Liver (tissue), 9 donors: ENCODE measurements around the gene CCDC9B. TPM values are rescaled to one million over a fixed set of nuclear protein-coding genes. Genes with fewer than 3 reads are reported as not detected.

Experiments used
- DNase-seq: peaks from one replicate; pipeline ENCODE4 v3.0.0-alpha.2; 2017; ENCODE audit warnings: low spot score
- H3K27ac ChIP-seq, 2 donors: one replicate each; pipeline ENCODE4 v1.7.0; 2013; ENCODE audit warnings: inconsistent platforms in 2 of 2, low read length in 2 of 2, control low read depth in 1 of 2, low read depth in 1 of 2, mild to moderate bottlenecking in 1 of 2
- H3K27me3 ChIP-seq, 4 donors: one replicate each; pipeline versions ENCODE4 v1.6.1 to v1.7.0; 2013; ENCODE audit warnings: low read length in 3 of 4, inconsistent platforms in 1 of 4, mild to moderate bottlenecking in 1 of 4, moderate library complexity in 1 of 4; ENCODE audit not compliant: control insufficient read depth in 4 of 4, insufficient read depth in 4 of 4
- H3K36me3 ChIP-seq, 4 donors: one replicate each; pipeline versions ENCODE4 v1.6.1 to v1.7.0; 2013; ENCODE audit warnings: low read length in 3 of 4, mild to moderate bottlenecking in 3 of 4, low read depth in 1 of 4, moderate library complexity in 1 of 4; ENCODE audit not compliant: control insufficient read depth in 4 of 4, insufficient read depth in 3 of 4
- H3K4me1 ChIP-seq, 4 donors: one replicate each; pipeline versions ENCODE4 v1.6.1 to v1.7.0; 2013; ENCODE audit warnings: low read length in 3 of 4, mild to moderate bottlenecking in 3 of 4, moderate library complexity in 1 of 4; ENCODE audit not compliant: control insufficient read depth in 4 of 4, insufficient read depth in 4 of 4
- H3K4me3 ChIP-seq, 3 donors: one replicate each; pipeline versions ENCODE4 v1.6.1 to v1.7.0; 2013; ENCODE audit warnings: low read length in 3 of 3, control low read depth in 1 of 3, low read depth in 1 of 3, mild to moderate bottlenecking in 1 of 3
- H3K9ac ChIP-seq, 2 donors: one replicate each; pipeline ENCODE4 v1.7.0; 2013; ENCODE audit warnings: low read length in 2 of 2, mild to moderate bottlenecking in 2 of 2, moderate library complexity in 2 of 2, control low read depth in 1 of 2, low read depth in 1 of 2
- H3K9me3 ChIP-seq, 4 donors: one replicate each; pipeline versions ENCODE4 v1.6.1 to v1.7.0; 2013; ENCODE audit warnings: low read length in 3 of 4; ENCODE audit not compliant: control insufficient read depth in 4 of 4
- ATF3 ChIP-seq: IDR thresholded peaks from 2 replicates; pipeline ENCODE4 v1.6.1; 2016; ENCODE audit warnings: antibody characterized with exemption
- EGR1 ChIP-seq, 2 donors: IDR thresholded peaks; 2 replicates each; pipeline ENCODE4 v1.6.1; 2016 to 2018; ENCODE audit warnings: antibody characterized with exemption in 2 of 2, low read depth in 2 of 2
- FOXA1 ChIP-seq: IDR thresholded peaks from 2 replicates; pipeline ENCODE4 v1.6.1; 2016; ENCODE audit warnings: antibody characterized with exemption
- FOXA2 ChIP-seq: IDR thresholded peaks from 2 replicates; pipeline ENCODE4 v1.6.1; 2016; ENCODE audit warnings: antibody characterized with exemption
- GABPA ChIP-seq, 2 donors: IDR thresholded peaks in 1 of 2; conservative IDR thresholded peaks in 1 of 2; 2 replicates each; pipeline ENCODE4 v1.6.1; 2016; ENCODE audit warnings: antibody characterized with exemption in 2 of 2, mild to moderate bottlenecking in 1 of 2, moderate library complexity in 1 of 2
- HNF4A ChIP-seq, 2 donors: conservative IDR thresholded peaks; 2 replicates each; pipeline ENCODE4 v1.6.1; 2016; ENCODE audit warnings: antibody characterized with exemption in 2 of 2, mild to moderate bottlenecking in 2 of 2
- HNF4G ChIP-seq: IDR thresholded peaks from 2 replicates; pipeline ENCODE4 v1.6.1; 2016; ENCODE audit warnings: antibody characterized with exemption
- JUND ChIP-seq, 2 donors: IDR thresholded peaks; 2 replicates each; pipeline ENCODE4 v1.6.1; 2016; ENCODE audit warnings: antibody characterized with exemption in 2 of 2
- MAX ChIP-seq: IDR thresholded peaks from 2 replicates; pipeline ENCODE4 v1.6.1; 2016; ENCODE audit warnings: antibody characterized with exemption
- NR2F2 ChIP-seq: IDR thresholded peaks from 2 replicates; pipeline ENCODE4 v1.6.1; 2016; ENCODE audit warnings: antibody characterized with exemption
- RAD21 ChIP-seq, 2 donors: IDR thresholded peaks; 2 replicates each; pipeline ENCODE4 v1.6.1; 2016; ENCODE audit warnings: antibody characterized with exemption in 2 of 2, mild to moderate bottlenecking in 2 of 2
- RXRA ChIP-seq, 2 donors: IDR thresholded peaks; 2 replicates each; pipeline ENCODE4 v1.6.1; 2017 to 2018; ENCODE audit warnings: antibody characterized with exemption in 2 of 2, mild to moderate bottlenecking in 1 of 2
- SP1 ChIP-seq: IDR thresholded peaks from 2 replicates; pipeline ENCODE4 v1.6.1; 2018; ENCODE audit warnings: antibody characterized with exemption, mild to moderate bottlenecking
- TAF1 ChIP-seq: conservative IDR thresholded peaks from 2 replicates; pipeline ENCODE4 v1.6.1; 2016; ENCODE audit warnings: antibody characterized with exemption, mild to moderate bottlenecking
- YY1 ChIP-seq: IDR thresholded peaks from 2 replicates; pipeline ENCODE4 v1.6.1; 2016; ENCODE audit warnings: antibody characterized with exemption, mild to moderate bottlenecking
- WGBS: extraction: QIAGEN DNeasy Blood & Tissue Kit; methylation state at CpG from one replicate; pipeline ENCODE4 v1.1.7; 2013; 5-methylcytosine and 5-hydroxymethylcytosine counted together
- polyA plus RNA-seq, 2 donors: library from polyadenylated mRNA; stranded (reverse) in 1 of 2; unstranded in 1 of 2; fragments of 200-250 nt in 1 of 2; fragments of >200 nt in 1 of 2; fragmentation: Nextera tagmentation in 1 of 2; extraction: Ambion mirVana in 1 of 2; gene quantifications; one replicate each; pipeline versions ENCODE4 v1.2.1 to v1.2.3, GENCODE V29; 2013 to 2015
- total RNA-seq, 2 donors: library from RNA; depleted of rRNA; stranded (reverse); fragments of >200 nt; gene quantifications; one replicate each; pipeline ENCODE4 v1.2.3, GENCODE V29; 2014
- TF ChIP-seq, protein P1 (sequence below): IDR thresholded peaks from 2 replicates; pipeline ENCODE4 v1.6.1; 2016; ENCODE audit warnings: antibody characterized with exemption
- TF ChIP-seq, protein P2 (sequence below): IDR thresholded peaks from 2 replicates; pipeline ENCODE4 v1.6.1; 2016; ENCODE audit warnings: antibody characterized with exemption, mild to moderate bottlenecking
- TF ChIP-seq, protein P3 (sequence below): fragments of 150-350 bp; IDR thresholded peaks from 2 replicates; pipeline ENCODE4 v1.5.1; 2017; ENCODE audit warnings: improper control_type of control experiment, low read depth, low read length; ENCODE audit not compliant: missing input control
- donor health status: healthy.
- donor health status: healthy.
- donor health status: healthy.
- donor health status: healthy.
- donor health status: healthy.

The CCDC9B gene
- total and polyA plus RNA-seq, 4 donors = 0.43 to 4.4 (median 0.73) TPM

- Histone ChIP-seq H3K27me3 (peaks cover 0 to 8% (median 2%) of the 10 kb centered on the region in 4 donors), H3K9me3 (no peaks in the 10 kb centered on the region), H3K4me1 (peaks cover 6 to 26% (median 14%) of the 10 kb centered on the region in 4 donors), H3K36me3 (no peaks in the 10 kb centered on the region), H3K9ac (no peak overlapping the region), H3K4me3 (no peak overlapping the region), H3K27ac (no peak overlapping the region)
- 38% methylated on average over 33 of the region's 33 CpGs for WGBS
- DNase-seq = no peak
- TF ChIP-seq JUND (IDR thresholded peaks at IDR 0.05) = no peak
- TF ChIP-seq HNF4G = no peak
- no peak for TF ChIP-seq MAX
- TF ChIP-seq FOXA2 = no peak
- TF ChIP-seq SP1 = no peak
- no peak for TF ChIP-seq HNF4A (conservative IDR thresholded peaks at IDR 0.05)
- TF ChIP-seq, protein P1, sequence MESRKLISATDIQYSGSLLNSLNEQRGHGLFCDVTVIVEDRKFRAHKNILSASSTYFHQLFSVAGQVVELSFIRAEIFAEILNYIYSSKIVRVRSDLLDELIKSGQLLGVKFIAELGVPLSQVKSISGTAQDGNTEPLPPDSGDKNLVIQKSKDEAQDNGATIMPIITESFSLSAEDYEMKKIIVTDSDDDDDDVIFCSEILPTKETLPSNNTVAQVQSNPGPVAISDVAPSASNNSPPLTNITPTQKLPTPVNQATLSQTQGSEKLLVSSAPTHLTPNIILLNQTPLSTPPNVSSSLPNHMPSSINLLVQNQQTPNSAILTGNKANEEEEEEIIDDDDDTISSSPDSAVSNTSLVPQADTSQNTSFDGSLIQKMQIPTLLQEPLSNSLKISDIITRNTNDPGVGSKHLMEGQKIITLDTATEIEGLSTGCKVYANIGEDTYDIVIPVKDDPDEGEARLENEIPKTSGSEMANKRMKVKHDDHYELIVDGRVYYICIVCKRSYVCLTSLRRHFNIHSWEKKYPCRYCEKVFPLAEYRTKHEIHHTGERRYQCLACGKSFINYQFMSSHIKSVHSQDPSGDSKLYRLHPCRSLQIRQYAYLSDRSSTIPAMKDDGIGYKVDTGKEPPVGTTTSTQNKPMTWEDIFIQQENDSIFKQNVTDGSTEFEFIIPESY = no peak
- TF ChIP-seq, protein P2, sequence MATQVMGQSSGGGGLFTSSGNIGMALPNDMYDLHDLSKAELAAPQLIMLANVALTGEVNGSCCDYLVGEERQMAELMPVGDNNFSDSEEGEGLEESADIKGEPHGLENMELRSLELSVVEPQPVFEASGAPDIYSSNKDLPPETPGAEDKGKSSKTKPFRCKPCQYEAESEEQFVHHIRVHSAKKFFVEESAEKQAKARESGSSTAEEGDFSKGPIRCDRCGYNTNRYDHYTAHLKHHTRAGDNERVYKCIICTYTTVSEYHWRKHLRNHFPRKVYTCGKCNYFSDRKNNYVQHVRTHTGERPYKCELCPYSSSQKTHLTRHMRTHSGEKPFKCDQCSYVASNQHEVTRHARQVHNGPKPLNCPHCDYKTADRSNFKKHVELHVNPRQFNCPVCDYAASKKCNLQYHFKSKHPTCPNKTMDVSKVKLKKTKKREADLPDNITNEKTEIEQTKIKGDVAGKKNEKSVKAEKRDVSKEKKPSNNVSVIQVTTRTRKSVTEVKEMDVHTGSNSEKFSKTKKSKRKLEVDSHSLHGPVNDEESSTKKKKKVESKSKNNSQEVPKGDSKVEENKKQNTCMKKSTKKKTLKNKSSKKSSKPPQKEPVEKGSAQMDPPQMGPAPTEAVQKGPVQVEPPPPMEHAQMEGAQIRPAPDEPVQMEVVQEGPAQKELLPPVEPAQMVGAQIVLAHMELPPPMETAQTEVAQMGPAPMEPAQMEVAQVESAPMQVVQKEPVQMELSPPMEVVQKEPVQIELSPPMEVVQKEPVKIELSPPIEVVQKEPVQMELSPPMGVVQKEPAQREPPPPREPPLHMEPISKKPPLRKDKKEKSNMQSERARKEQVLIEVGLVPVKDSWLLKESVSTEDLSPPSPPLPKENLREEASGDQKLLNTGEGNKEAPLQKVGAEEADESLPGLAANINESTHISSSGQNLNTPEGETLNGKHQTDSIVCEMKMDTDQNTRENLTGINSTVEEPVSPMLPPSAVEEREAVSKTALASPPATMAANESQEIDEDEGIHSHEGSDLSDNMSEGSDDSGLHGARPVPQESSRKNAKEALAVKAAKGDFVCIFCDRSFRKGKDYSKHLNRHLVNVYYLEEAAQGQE = no peak
- TF ChIP-seq FOXA1 = no peak
- TF ChIP-seq TAF1 = no peak
- TF ChIP-seq, protein P3, sequence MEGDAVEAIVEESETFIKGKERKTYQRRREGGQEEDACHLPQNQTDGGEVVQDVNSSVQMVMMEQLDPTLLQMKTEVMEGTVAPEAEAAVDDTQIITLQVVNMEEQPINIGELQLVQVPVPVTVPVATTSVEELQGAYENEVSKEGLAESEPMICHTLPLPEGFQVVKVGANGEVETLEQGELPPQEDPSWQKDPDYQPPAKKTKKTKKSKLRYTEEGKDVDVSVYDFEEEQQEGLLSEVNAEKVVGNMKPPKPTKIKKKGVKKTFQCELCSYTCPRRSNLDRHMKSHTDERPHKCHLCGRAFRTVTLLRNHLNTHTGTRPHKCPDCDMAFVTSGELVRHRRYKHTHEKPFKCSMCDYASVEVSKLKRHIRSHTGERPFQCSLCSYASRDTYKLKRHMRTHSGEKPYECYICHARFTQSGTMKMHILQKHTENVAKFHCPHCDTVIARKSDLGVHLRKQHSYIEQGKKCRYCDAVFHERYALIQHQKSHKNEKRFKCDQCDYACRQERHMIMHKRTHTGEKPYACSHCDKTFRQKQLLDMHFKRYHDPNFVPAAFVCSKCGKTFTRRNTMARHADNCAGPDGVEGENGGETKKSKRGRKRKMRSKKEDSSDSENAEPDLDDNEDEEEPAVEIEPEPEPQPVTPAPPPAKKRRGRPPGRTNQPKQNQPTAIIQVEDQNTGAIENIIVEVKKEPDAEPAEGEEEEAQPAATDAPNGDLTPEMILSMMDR = no peak
- TF ChIP-seq EGR1 (IDR thresholded peaks at IDR 0.05; ENCODE audit: low read depth in 2 of 2) = no peak
- TF ChIP-seq NR2F2 = no peak
- no peak for TF ChIP-seq RXRA (IDR thresholded peaks at IDR 0.05)
- no peak for TF ChIP-seq YY1
- TF ChIP-seq ATF3 = no peak
- TF ChIP-seq RAD21 (IDR thresholded peaks at IDR 0.05) = no peak
- TF ChIP-seq GABPA (IDR thresholded peaks at IDR 0.05 in 1 of 2, conservative IDR thresholded peaks at IDR 0.05 in 1 of 2) = no peak
Measured at GRCh38 chr15:40283615-40284300, 57.0 kb downstream of the CCDC9B start.
